ENCODE measurements around the gene ZFYVE16.
A peak's percentile ranks its signal among the peaks of the same experiment; 100 is the strongest.
"Not testable (repeated sequence)": the region's sequence is repeated elsewhere in the genome, so short reads cannot be mapped to it uniquely, and the experiment has no call there.

The ZFYVE16 gene

GRCh38 chr5:80466669-80467485 lies 59.0 kb downstream of the ZFYVE16 start:
- Histone ChIP-seq H3K27ac (ENCODE audit: low read depth, low read length) (peak overlapping the region; percentile 25; the same call in 1 of the 2 replicates), H3K4me1 (ENCODE audit: control insufficient read depth, insufficient read depth, low read length, unreplicated experiment) (peaks cover 6% of the 10 kb centered on the region), H3K79me2 (ENCODE audit: control insufficient read depth, insufficient read depth, low read length, unreplicated experiment) (no peaks in the 10 kb centered on the region), H3K36me3 (ENCODE audit: insufficient read depth, low read length) (peaks cover 24% of the 10 kb centered on the region), H3K27me3 (ENCODE audit: insufficient read depth, low read length) (no peaks in the 10 kb centered on the region), H2AFZ (ENCODE audit: low read length, unreplicated experiment) (no peak overlapping the region), H3K4me3 (ENCODE audit: low read depth, low read length) (no peak overlapping the region)

- Histone ChIP-seq H3K79me2 (ENCODE audit: control insufficient read depth, insufficient read depth, low read length, unreplicated experiment) (no peaks in the 10 kb centered on the region), H3K4me1 (ENCODE audit: control insufficient read depth, insufficient read depth, low read length, unreplicated experiment) (peaks cover 6% of the 10 kb centered on the region), H3K27me3 (ENCODE audit: insufficient read depth, low read length) (no peaks in the 10 kb centered on the region), H3K36me3 (ENCODE audit: insufficient read depth, low read length) (peaks cover 14% of the 10 kb centered on the region), H3K4me3 (ENCODE audit: low read depth, low read length) (no peak overlapping the region), H2AFZ (ENCODE audit: low read length, unreplicated experiment) (no peak overlapping the region), H3K27ac (ENCODE audit: low read depth, low read length) (no peak overlapping the region)
These were observed 60.3 kb downstream of the ZFYVE16 start for GRCh38 chr5:80468131-80468530.

- H3K27ac ChIP-seq (ENCODE audit: low read depth, low read length); H2AFZ ChIP-seq (ENCODE audit: low read length, unreplicated experiment); H3K27me3 ChIP-seq (ENCODE audit: insufficient read depth, low read length); H3K4me3 ChIP-seq (ENCODE audit: low read depth, low read length); H3K79me2 ChIP-seq (ENCODE audit: control insufficient read depth, insufficient read depth, low read length, unreplicated experiment); H3K4me1 ChIP-seq (ENCODE audit: control insufficient read depth, insufficient read depth, low read length, unreplicated experiment): not testable (repeated sequence)
- H3K36me3 ChIP-seq (ENCODE audit: insufficient read depth, low read length): peaks cover 26% of the 10 kb centered on the region
These were observed 62.8 kb downstream of the ZFYVE16 start for GRCh38 chr5:80470631-80471030.

GRCh38 chr5:80474929-80475328 lies 67.1 kb downstream of the ZFYVE16 start:
- H3K79me2 ChIP-seq (ENCODE audit: control insufficient read depth, insufficient read depth, low read length, unreplicated experiment): no peaks in the 10 kb centered on the region
- no peak overlapping the region for H3K4me3 ChIP-seq (ENCODE audit: low read depth, low read length)
- no peaks in the 10 kb centered on the region for H3K27me3 ChIP-seq (ENCODE audit: insufficient read depth, low read length)
- H3K27ac ChIP-seq (ENCODE audit: low read depth, low read length): no peak overlapping the region
- H3K4me1 ChIP-seq (ENCODE audit: control insufficient read depth, insufficient read depth, low read length, unreplicated experiment): no peaks in the 10 kb centered on the region
- H2AFZ ChIP-seq (ENCODE audit: low read length, unreplicated experiment): no peak overlapping the region
- H3K36me3 ChIP-seq (ENCODE audit: insufficient read depth, low read length): peaks cover 26% of the 10 kb centered on the region

- Histone ChIP-seq H3K4me3 (ENCODE audit: low read depth, low read length) (no peak overlapping the region), H3K27ac (ENCODE audit: low read depth, low read length) (no peak overlapping the region), H3K4me1 (ENCODE audit: control insufficient read depth, insufficient read depth, low read length, unreplicated experiment) (no peaks in the 10 kb centered on the region), H3K79me2 (ENCODE audit: control insufficient read depth, insufficient read depth, low read length, unreplicated experiment) (no peaks in the 10 kb centered on the region), H2AFZ (ENCODE audit: low read length, unreplicated experiment) (no peak overlapping the region), H3K36me3 (ENCODE audit: insufficient read depth, low read length) (peaks cover 37% of the 10 kb centered on the region), H3K27me3 (ENCODE audit: insufficient read depth, low read length) (no peaks in the 10 kb centered on the region)
These were observed 71.8 kb downstream of the ZFYVE16 start for GRCh38 chr5:80479713-80480112.

- Histone ChIP-seq H3K27ac (ENCODE audit: low read depth, low read length) (no peak overlapping the region), H3K4me3 (ENCODE audit: low read depth, low read length) (no peak overlapping the region), H2AFZ (ENCODE audit: low read length, unreplicated experiment) (no peak overlapping the region), H3K4me1 (ENCODE audit: control insufficient read depth, insufficient read depth, low read length, unreplicated experiment) (no peaks in the 10 kb centered on the region), H3K36me3 (ENCODE audit: insufficient read depth, low read length) (peaks cover 38% of the 10 kb centered on the region), H3K27me3 (ENCODE audit: insufficient read depth, low read length) (no peaks in the 10 kb centered on the region), H3K79me2 (ENCODE audit: control insufficient read depth, insufficient read depth, low read length, unreplicated experiment) (no peaks in the 10 kb centered on the region)
These were observed 72.5 kb downstream of the ZFYVE16 start for GRCh38 chr5:80480354-80480753.

- Histone ChIP-seq H3K4me3 (ENCODE audit: low read depth, low read length) (no peak overlapping the region), H3K36me3 (ENCODE audit: insufficient read depth, low read length) (peaks cover 39% of the 10 kb centered on the region), H3K4me1 (ENCODE audit: control insufficient read depth, insufficient read depth, low read length, unreplicated experiment) (no peaks in the 10 kb centered on the region), H3K27me3 (ENCODE audit: insufficient read depth, low read length) (no peaks in the 10 kb centered on the region), H3K79me2 (ENCODE audit: control insufficient read depth, insufficient read depth, low read length, unreplicated experiment) (no peaks in the 10 kb centered on the region), H2AFZ (ENCODE audit: low read length, unreplicated experiment) (no peak overlapping the region), H3K27ac (ENCODE audit: low read depth, low read length) (no peak overlapping the region)
These were observed 73.4 kb downstream of the ZFYVE16 start for GRCh38 chr5:80481019-80481893.

- H2AFZ ChIP-seq (ENCODE audit: low read length, unreplicated experiment): no peak overlapping the region
These were observed 74.7 kb downstream of the ZFYVE16 start for GRCh38 chr5:80482578-80482977.

GRCh38 chr5:80483636-80484232 lies 75.9 kb downstream of the ZFYVE16 start:
- Histone ChIP-seq H3K27ac (ENCODE audit: low read depth, low read length) (no peak overlapping the region), H3K4me1 (ENCODE audit: control insufficient read depth, insufficient read depth, low read length, unreplicated experiment) (peaks cover 6% of the 10 kb centered on the region), H3K36me3 (ENCODE audit: insufficient read depth, low read length) (peaks cover 39% of the 10 kb centered on the region), H2AFZ (ENCODE audit: low read length, unreplicated experiment) (no peak overlapping the region), H3K4me3 (ENCODE audit: low read depth, low read length) (no peak overlapping the region), H3K27me3 (ENCODE audit: insufficient read depth, low read length) (no peaks in the 10 kb centered on the region), H3K79me2 (ENCODE audit: control insufficient read depth, insufficient read depth, low read length, unreplicated experiment) (peaks cover 3% of the 10 kb centered on the region)

More at GRCh38 chr5:80482578-80482977, 74.7 kb downstream of the ZFYVE16 start:
- Histone ChIP-seq H3K36me3 (ENCODE audit: insufficient read depth, low read length) (peaks cover 39% of the 10 kb centered on the region), H3K79me2 (ENCODE audit: control insufficient read depth, insufficient read depth, low read length, unreplicated experiment) (peaks cover 3% of the 10 kb centered on the region), H3K27me3 (ENCODE audit: insufficient read depth, low read length) (no peaks in the 10 kb centered on the region), H3K27ac (ENCODE audit: low read depth, low read length) (no peak overlapping the region), H3K4me3 (ENCODE audit: low read depth, low read length) (no peak overlapping the region), H3K4me1 (ENCODE audit: control insufficient read depth, insufficient read depth, low read length, unreplicated experiment) (peaks cover 6% of the 10 kb centered on the region)

- H3K27me3 ChIP-seq (ENCODE audit: insufficient read depth, low read length): no peaks in the 10 kb centered on the region
- H2AFZ ChIP-seq (ENCODE audit: low read length, unreplicated experiment): peak overlapping the region; percentile 96
- peaks cover 28% of the 10 kb centered on the region for H3K36me3 ChIP-seq (ENCODE audit: insufficient read depth, low read length)
- peak overlapping the region; percentile 55 for H3K27ac ChIP-seq (ENCODE audit: low read depth, low read length)
- peaks cover 11% of the 10 kb centered on the region for H3K4me1 ChIP-seq (ENCODE audit: control insufficient read depth, insufficient read depth, low read length, unreplicated experiment)
- peaks cover 3% of the 10 kb centered on the region for H3K79me2 ChIP-seq (ENCODE audit: control insufficient read depth, insufficient read depth, low read length, unreplicated experiment)
- peak overlapping the region; percentile 93 for H3K4me3 ChIP-seq (ENCODE audit: low read depth, low read length)
These were observed 79.6 kb downstream of the ZFYVE16 start for GRCh38 chr5:80487444-80487828.
